ENCODE measurements around the gene MAP3K8. TPM values are rescaled to one million over a fixed set of nuclear protein-coding genes. Genes with fewer than 3 reads are reported as not detected.

MAP3K8 gene
- total and polyA plus RNA-seq, 10 of the 15 experiments (the other 5 are each of a cell fraction or from before 2014, with no cell fraction given), result 25.5 to 115 (median 40.2) TPM

- no peak for TF ChIP-seq EZH2 (IDR thresholded peaks at IDR 0.05; ENCODE audit: borderline replicate concordance, control insufficient read depth, low read depth, low read length)
- TF ChIP-seq NRF1 (conservative IDR thresholded peaks at IDR 0.05; ENCODE audit: low read depth, low read length), result no peak
- no peak for TF ChIP-seq SRF (IDR thresholded peaks at IDR 0.05; ENCODE audit: low read depth in 2 of 2, low read length in 2 of 2)
- peak; percentile 73 for TF ChIP-seq ZNF24 (IDR thresholded peaks at IDR 0.05)
- no peak for TF ChIP-seq CHD4 (IDR thresholded peaks at IDR 0.05)
- no peak for TF ChIP-seq GABPA (IDR thresholded peaks at IDR 0.05; ENCODE audit: low read depth)
- peak; percentile 54; the same call in 1 of the 2 replicates for TF ChIP-seq POLR2A (IDR thresholded peaks at IDR 0.05; ENCODE audit: low read depth, low read length)
- no peak for TF ChIP-seq MEF2B (IDR thresholded peaks at IDR 0.05; ENCODE audit: partially characterized antibody, poor library complexity, severe bottlenecking)
- no peak for TF ChIP-seq CBFB (IDR thresholded peaks at IDR 0.05; ENCODE audit: low read depth)
- no peak for TF ChIP-seq KLF5 (IDR thresholded peaks at IDR 0.05; ENCODE audit: partially characterized antibody)
- TF ChIP-seq POLR2AphosphoS5 (IDR thresholded peaks at IDR 0.05; ENCODE audit: low read length), result peak; percentile 77
- TF ChIP-seq FOS (IDR thresholded peaks at IDR 0.05; ENCODE audit: borderline replicate concordance, extremely low read depth, insufficient read length), result no peak
- peak; percentile 30; the same call in 1 of the 2 replicates for TF ChIP-seq CREM (IDR thresholded peaks at IDR 0.05; ENCODE audit: low read depth)
- no peak for TF ChIP-seq TCF12 (IDR thresholded peaks at IDR 0.05; ENCODE audit: low read depth, low read length)
- TF ChIP-seq NFYA (IDR thresholded peaks at IDR 0.05; ENCODE audit: borderline replicate concordance, low read depth, low read length), result no peak
Measured at GRCh38 chr10:30436191-30436611, 2.2 kb downstream of the MAP3K8 start (continued).

DNA sequence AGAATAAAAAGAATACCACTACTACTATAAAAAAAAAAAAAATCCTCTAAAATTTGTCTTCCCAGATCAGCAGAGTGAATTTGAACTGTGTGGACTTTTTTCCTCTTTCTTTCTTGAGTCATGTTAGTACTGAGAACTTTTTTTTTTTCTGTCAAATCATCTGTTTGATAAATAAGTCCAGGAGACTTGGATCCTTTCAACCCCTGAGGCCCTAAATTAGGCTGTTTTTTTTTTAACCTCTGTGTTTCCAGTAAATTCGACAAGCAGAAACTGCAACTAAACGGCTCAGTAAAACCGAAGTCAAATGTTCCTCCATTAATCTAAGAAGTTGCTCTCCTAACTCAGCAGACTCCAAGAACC, 2.7 kb downstream of the MAP3K8 start:
- ChIA-PET RAD21 (ENCODE audit: unreplicated experiment) (interaction anchor here (0.9 to 13.9 kb wide), 17 partner anchors 9 to 154 kb away, joined by 3 to 255 read pairs (median 11); no protein-coding TSS in a partner anchor), SMC1A (ENCODE audit: uncharacterized antibody, unreplicated experiment) (interaction anchor here (0.9 to 16.2 kb wide), 17 partner anchors 10 to 155 kb away, joined by 3 to 284 read pairs (median 19); no protein-coding TSS in a partner anchor), CTCF (interaction anchor here (0.8 to 13.9 kb wide), 11 partner anchors 9 to 155 kb away, joined by 3 to 123 read pairs (median 10); no protein-coding TSS in a partner anchor), POLR2A (interaction anchor here (0.7 to 11.5 kb wide), 11 partner anchors 8 to 106 kb away, joined by 3 to 113 read pairs (median 8); no protein-coding TSS in a partner anchor)
- Histone ChIP-seq H3K36me3 (ENCODE audit: control insufficient read depth in 2 of 2, insufficient read depth in 2 of 2, low read length in 1 of 2) (peaks cover 2 to 19% of the 10 kb centered on the region in 2 experiments; a peak in 3 of 4 replicates), H3K4me2 (ENCODE audit: control insufficient read depth, insufficient read depth) (peak overlapping the region; percentile 65), H3K4me1 (ENCODE audit: control insufficient read depth, insufficient read depth, low read length) (peaks cover 6% of the 10 kb centered on the region), H3K9ac (ENCODE audit: control insufficient read depth, insufficient read depth, low read length) (peak overlapping the region; percentile 82), H3K79me2 (ENCODE audit: control insufficient read depth, insufficient read depth, low read length) (peaks cover 85% of the 10 kb centered on the region), H4K20me1 (ENCODE audit: control insufficient read depth, insufficient read depth) (no peaks in the 10 kb centered on the region), H2AFZ (ENCODE audit: control insufficient read depth, low read depth, low read length) (no peak overlapping the region), H3K9me3 (replicated peaks; ENCODE audit: control insufficient read depth, insufficient read depth, low read length) (no peaks in the 10 kb centered on the region), H3K27me3 (replicated peaks in 1 of 2; ENCODE audit: control insufficient read depth in 2 of 2, insufficient read depth in 2 of 2, low read length in 1 of 2) (no peaks in the 10 kb centered on the region), H3K4me3 (peak overlapping the region; percentile 100), H3K27ac (ENCODE audit: control insufficient read depth, insufficient read depth) (peak overlapping the region; percentile 91)
- ATAC-seq (no peak), DNase-seq (ENCODE audit: low read depth, low spot score) (no peak), FAIRE-seq (no peak)
- WGBS (ENCODE audit: insufficient coverage, insufficient replicate concordance, low lambda C conversion rate, missing lambda C conversion rate), result 0% methylated on average over 3 of the region's 3 CpGs
- TF ChIP-seq ZNF384 (IDR thresholded peaks at IDR 0.05; ENCODE audit: borderline replicate concordance, low read depth, low read length), result 0 out of 2 replicates have a peak, but pooled peaks have one; percentile 8
- TF ChIP-seq POU2F2 (IDR thresholded peaks at IDR 0.05; ENCODE audit: borderline replicate concordance, low read depth, low read length), result no peak
- 0 out of 2 replicates have a peak, but pooled peaks have one; percentile 6 for TF ChIP-seq NFIC (IDR thresholded peaks at IDR 0.05; ENCODE audit: low read depth, low read length)
- TF ChIP-seq HCFC1 (IDR thresholded peaks at IDR 0.05; ENCODE audit: low read length), result no peak
- no TSS peak for BruUV-seq (replicated peaks)
- intact Hi-C loops (cut with micrococcal nuclease; ENCODE audit: unreplicated experiment), result loop anchor here (5.0 kb wide), 1 partner anchor 56 kb away; no protein-coding TSS in a partner anchor
- in situ Hi-C loops (cut with MboI), result no loop called here
